Activated T-cell treated with anti-CD3 and anti-CD28 coated beads, Interleukin-2, amount 50 U/mL, for 1 hour (primary cell): Measurements from ENCODE around the gene GTF2F2.

Experiments
- DNase-seq: peaks from one replicate; pipeline ENCODE4 v3.0.0-alpha.2; 2020

The GTF2F2 gene

DNA sequence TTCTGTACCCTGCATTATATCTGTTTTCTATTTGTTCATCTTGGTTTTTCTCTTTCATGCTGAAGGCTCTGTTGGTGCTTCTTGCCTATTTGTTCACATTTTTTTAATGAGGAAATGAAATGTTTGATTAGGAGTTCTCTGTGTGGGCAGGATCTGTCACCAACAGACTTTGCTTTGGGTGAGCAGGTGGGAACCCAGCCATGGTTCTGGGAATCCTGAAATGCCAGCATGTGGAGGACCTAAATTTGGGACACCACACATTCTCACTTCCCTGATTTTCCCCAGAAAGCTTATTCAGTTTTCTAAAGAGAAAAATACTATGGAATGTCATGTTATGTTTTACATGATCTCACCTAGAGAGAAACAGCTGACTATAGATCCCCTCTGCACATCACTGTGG is 186.7 kb downstream of the GTF2F2 start:
- no peak for DNase-seq

DNA sequence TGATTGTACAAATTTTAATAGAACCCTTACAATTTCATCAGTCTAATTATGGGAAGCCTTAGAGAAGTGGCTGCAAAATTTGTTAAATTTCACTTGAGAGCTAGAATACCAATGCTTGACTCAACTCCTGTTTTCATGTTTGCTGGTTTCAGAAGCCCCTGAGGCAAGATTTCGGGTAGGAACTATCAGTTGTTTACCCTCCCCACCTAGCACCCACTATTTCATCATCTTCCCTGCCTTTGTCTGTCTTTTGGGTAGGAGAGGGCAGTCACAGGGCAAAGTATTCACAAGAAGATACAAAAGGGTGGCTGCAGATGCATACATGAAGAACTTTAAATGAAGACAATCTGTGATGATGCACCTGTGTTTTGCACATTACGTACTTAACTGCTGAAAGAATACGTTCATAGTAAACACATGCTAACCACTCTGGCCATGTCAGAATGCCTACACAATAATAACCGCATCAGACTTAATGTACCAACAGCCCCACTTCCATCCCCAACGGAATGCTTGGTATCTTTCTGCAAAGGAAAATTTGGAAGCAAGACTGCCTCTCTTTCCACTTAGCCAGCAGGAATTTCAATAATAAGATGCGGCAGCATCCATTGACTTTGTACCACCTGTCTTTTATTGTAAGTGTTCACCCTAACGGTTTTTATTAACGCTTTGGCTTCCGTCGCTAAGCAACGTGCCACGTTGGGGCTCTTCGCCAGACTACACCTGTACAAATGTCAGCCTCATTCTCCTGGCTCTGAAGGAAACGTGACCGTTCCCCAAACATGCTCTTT is 190.2 kb downstream of the GTF2F2 start:
- no peak for DNase-seq

GRCh38 chr13:45314822-45315221 is 194.5 kb downstream of the GTF2F2 start:
- DNase-seq: no peak

GRCh38 chr13:45315520-45316167 is 195.3 kb downstream of the GTF2F2 start:
- no peak for DNase-seq

DNA sequence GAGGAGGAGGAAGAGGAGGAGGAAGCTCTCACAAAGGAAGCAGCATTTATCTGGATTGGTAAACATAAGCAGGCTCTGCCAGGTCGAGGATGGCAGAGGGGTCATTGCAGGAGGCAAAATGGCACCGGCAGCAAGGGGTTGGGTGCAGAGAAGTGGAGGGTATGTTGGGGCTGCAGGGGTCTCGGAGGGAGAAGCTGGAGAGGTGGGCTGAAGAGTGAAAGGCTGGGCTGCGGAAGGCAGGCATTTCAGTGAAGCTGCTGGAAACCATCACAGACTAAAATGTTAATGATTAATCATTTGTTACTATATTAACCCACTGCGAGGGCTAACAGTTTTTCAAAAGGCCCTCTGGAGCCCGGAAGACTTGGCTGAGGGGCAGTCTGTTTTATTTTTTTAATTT is 196.0 kb downstream of the GTF2F2 start:
- DNase-seq: no peak

- DNase-seq: no peak
Measured at GRCh38 chr13:45316996-45317395, 196.7 kb downstream of the GTF2F2 start.

DNA sequence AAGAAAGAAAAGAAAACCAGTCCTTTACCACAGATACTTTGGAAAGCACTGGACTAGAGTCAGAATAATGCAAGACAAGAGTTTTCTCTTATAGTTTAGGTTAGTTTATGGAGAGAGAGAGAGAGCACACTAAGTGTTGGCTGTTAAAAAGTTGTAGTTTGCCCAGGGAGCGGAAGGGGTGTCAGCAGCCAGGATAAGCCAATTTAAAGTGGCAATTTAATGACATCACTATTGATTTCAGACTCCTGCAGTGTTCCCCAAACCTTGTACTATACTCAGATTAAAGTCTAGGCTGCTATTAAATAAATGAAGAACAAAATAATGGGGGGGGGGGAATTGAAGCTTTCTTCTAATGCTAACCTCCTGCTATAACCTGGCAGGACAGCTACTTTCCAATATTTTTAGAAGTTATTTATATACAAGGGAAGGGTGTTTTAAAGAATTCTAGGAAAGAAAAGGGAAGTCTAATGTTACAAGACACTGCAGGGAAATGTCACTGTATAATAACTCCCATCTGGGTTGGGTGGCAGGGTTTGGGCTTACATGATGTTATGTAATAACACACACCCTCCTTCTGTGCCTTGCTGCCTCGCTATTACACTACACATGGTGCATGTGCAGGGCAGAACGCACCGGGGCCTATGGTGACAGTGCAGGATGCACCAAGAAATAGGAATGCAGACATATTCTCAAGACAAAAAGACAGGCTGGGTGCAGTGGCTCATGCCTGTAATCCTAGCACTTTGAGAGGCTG is 200.7 kb downstream of the GTF2F2 start:
- DNase-seq: no peak

GRCh38 chr13:45325806-45326205 is 205.5 kb downstream of the GTF2F2 start:
- no peak for DNase-seq

DNA sequence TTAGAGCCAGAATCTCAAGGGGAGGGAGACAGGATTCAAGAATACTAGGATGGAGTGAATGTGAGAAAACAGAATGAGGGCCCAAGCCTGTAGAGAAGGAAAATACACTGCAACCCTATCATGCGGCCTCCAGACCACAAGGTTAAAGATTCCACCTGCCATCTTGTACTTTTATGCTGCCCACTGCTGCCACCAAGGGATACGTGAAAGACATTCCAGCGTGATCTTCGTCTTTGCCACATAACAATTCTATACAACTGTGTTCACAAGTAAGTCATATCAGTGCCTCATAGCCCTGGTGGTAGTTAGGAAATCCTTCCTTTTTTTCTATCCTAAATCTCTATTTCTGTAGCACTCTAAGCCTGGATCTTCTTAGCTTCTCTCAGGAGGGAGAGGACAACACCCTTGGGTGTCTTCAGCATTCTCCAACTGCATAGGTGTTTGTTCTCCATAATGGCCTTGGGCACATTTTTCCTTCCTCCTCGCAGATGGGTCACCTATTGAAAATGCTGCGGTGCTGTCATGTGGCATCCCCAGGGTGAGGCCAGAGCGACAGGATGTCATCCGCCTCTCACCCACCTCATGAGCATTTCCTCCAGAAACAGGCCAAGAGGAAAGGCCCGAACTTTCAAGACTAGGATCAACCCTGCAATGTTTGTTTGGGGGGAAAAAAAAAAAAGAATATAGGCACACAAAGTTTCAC is 207.1 kb downstream of the GTF2F2 start:
- no peak for DNase-seq

- no peak for DNase-seq
Measured at GRCh38 chr13:45328661-45329111, 208.4 kb downstream of the GTF2F2 start.

DNA sequence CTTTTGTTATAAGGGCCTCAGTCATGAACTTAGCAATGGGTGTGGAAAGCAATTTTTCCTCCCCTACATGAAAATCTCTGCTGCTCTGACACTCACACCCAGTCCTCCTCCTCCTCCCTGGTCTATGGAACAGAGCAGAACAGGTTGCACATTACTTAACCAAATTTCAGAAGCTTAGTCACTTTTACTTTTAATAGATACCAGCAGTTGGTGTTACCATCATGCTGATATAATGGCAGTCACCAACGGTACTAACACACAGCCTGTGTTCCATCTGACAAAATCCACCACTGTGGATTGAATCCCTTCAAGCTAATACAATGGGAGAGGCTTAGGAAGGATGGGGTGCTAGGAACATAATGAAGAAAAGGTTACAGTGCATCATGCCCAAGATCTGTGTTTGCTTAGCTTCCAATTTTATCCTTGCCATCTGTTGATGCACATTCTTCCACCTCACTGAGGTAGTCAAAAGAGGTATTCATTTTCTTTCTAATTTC is 210.9 kb downstream of the GTF2F2 start:
- DNase-seq: no peak

DNA sequence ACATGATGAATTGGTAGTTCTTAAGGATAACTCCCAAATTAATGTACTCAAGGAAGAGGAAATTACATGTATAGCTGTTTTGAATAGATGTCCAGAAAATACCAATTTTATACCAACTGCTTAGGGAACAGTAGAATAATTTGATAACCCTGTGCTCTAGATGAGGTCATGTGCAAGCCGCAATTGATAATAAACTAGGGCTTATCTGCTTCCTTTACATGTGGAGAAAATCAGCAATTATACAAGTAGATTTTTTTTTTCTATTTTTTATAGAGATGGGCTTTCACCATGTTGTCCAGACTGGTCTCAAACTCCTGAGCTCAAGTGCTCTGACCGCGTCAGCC is 211.4 kb downstream of the GTF2F2 start:
- DNase-seq: no peak

- DNase-seq: no peak
Measured at GRCh38 chr13:45332036-45332830, 211.9 kb downstream of the GTF2F2 start.

- no peak for DNase-seq
Measured at GRCh38 chr13:45332831-45333219, 212.5 kb downstream of the GTF2F2 start.

GRCh38 chr13:45333251-45333976 is 213.1 kb downstream of the GTF2F2 start:
- no peak for DNase-seq
